ENCODE results near the gene PEX3.
"Not testable (repeated sequence)": the region's sequence is repeated elsewhere in the genome, so short reads cannot be mapped to it uniquely, and the experiment has no call there.

PEX3 gene, protein sequence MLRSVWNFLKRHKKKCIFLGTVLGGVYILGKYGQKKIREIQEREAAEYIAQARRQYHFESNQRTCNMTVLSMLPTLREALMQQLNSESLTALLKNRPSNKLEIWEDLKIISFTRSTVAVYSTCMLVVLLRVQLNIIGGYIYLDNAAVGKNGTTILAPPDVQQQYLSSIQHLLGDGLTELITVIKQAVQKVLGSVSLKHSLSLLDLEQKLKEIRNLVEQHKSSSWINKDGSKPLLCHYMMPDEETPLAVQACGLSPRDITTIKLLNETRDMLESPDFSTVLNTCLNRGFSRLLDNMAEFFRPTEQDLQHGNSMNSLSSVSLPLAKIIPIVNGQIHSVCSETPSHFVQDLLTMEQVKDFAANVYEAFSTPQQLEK

GRCh38 chr6:143450453-143451371, at the start of gene PEX3, which contains the start of gene ADAT2:
PEX3 (plus strand) TSS chr6:143450805; CDS start chr6:143451043, 238 bp downstream.
ADAT2 (minus strand) TSS chr6:143450695; CDS start chr6:143450658, 37 bp downstream.
- peak; percentile 97 for DNase-seq

- no peak for DNase-seq
Measured at GRCh38 chr6:143401068-143401446, 49.5 kb upstream of the PEX3 start.

GRCh38 chr6:143401636-143402370, 48.8 kb upstream of the PEX3 start:
- DNase-seq: no peak

DNA sequence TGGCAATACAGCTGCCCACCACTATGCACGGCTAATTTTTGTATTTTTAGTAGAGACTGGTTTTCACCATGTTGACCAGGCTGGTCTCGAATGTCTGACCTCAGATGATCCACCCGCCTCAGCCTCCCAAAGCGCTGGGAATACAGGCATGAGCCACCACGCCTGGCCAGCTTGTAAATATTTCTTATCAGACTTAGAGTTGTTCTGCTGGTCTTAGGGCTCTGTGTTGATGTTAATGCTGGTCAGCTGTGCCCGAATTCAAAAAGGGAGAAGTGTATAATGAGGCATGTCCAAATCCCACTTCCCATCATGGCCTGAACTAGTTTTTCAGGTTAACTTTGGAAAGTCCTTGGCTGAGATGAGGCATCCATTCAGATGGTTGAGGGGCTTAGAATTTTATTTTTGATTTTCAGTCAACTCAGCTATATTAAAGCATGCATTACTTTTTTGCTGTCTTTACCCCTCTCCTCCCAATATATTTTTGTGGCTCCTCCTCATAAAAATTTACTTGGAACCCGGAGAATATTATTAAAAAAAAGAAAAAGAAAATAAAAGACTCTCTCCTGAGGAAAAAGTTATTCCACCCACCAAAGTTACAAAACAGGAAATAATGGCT, 47.8 kb upstream of the PEX3 start:
- DNase-seq: no peak

DNA sequence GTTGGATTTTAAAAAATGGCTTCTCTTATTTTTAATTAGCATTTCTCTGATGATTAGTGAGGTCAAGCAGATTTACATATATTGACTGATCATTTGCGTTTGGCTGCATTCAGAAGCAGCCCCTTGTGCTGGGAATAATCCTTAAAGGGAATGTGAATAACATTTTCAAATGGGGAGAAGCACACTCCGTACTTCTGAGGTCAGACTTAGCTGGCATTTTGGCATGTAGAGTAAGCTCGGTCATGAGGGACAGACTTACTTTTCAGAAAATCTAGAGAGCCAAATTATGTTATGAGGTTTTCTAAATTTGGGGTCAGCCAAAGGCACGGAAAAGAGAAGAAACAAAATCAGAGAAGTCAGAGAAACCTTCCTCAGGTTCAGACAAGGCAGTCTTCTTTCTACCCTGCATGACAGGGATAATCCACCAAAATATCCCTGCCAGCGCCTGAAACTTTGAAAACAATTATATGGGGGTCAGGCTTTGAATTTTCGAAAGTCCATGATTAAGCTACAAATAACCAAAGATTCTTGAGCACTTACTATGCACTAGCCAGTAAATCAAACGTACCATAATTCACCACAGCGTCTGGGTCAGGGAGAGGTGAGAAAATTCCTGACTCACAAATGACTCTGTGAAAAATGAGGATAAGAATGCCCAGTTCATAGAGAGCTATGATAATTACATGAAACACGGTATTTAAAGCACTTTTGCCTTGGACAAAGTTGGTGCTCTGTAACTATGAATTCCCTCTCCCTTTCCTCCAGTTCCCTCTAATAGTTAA, 45.0 kb upstream of the PEX3 start:
- DNase-seq: no peak

- DNase-seq: no peak
Measured at GRCh38 chr6:143406673-143407072, 43.9 kb upstream of the PEX3 start.

DNA sequence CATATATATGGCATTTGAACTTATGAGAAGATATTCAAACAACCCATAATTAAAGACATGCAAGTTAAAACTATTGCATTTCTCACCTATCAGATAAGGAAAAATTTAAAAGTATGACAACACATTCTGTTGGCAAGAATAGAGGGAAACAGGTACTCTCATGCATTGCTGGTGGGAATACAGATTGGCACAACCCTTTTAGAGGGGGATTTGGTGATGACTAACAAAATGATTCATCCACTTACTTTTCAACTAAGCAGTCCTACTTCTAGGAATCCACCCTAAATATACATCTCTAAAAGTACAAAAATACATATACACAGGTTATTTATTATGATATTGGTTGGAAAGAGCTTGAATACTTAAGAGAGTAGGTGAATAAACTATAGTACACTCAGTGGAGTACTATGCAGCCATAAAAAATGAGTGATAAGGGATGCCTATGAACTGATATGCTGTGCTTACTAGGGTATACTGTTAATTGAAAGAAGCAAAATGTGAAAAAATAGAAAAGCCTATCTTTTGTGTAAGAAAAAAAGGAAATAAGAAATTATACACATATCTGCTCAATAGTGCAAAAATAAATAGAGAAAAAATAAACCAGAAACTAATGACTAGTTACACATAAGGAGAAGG, 42.3 kb upstream of the PEX3 start:
- DNase-seq: no peak

- no peak for DNase-seq
Measured at GRCh38 chr6:143408787-143409162, 41.8 kb upstream of the PEX3 start.

GRCh38 chr6:143410859-143411270, 39.7 kb upstream of the PEX3 start:
- no peak for DNase-seq

- no peak for DNase-seq
Measured at GRCh38 chr6:143414769-143415168, 35.8 kb upstream of the PEX3 start.

GRCh38 chr6:143419526-143419925, 31.1 kb upstream of the PEX3 start:
- no peak for DNase-seq

DNA sequence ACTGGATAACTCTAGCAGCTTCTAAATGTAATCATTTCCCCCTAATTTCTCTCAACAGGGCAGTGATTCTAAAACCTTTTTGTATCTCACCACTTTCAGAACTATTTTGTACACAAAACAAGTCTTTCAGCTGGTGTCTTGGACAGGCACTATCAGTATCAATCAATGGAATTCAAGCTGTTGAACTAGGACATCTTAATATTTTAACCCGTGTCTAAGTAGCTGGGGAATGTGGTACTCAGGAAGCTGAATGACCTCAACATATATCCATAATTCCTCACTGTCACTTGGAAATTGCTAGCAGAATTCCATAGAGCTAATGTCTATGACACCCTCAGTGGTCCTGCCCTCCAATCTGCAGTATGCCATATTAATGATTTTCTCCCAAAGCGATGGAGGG, 24.6 kb upstream of the PEX3 start:
- DNase-seq: no peak

- DNase-seq: peak; percentile 83
Measured at GRCh38 chr6:143427109-143427817, 23.3 kb upstream of the PEX3 start.

DNA sequence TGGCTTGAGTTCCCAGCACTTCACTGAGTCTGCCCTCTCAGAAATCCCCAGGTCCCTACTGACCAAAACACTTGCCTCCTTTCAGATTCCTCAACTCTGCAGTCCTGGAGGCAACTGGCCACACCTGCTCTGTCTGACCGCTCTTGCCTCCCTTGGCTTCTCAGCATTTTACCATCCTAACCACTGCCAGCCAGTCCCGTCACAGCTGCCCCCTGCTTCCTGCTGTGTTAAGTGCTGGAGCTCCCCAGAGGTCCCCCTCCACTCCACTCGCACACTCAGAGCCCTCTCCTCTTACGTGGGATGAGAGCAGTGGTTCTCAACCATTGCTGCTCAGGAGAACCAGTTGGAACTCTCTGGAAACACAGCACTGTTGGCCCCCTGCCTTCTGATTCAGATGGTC, 20.6 kb upstream of the PEX3 start:
- no peak for DNase-seq

DNA sequence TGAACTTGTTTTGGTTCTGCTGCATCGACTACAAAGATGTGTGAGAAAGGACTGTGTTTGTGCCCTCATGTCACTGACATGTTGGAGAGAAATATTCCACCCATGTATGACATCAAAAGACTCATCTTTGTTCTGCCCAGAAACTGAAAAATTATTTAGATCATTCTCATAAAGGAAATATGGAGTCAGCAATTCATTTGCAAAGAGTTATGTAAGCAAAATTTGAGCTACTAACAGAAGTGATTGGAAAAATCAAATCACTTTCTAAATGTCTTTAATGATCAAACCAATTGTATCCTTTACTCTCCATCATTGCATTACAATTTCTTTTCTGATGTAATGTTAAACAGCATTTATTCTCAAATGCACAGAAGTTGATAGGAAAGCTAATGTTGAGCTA, 19.4 kb upstream of the PEX3 start:
- DNase-seq: no peak

DNA sequence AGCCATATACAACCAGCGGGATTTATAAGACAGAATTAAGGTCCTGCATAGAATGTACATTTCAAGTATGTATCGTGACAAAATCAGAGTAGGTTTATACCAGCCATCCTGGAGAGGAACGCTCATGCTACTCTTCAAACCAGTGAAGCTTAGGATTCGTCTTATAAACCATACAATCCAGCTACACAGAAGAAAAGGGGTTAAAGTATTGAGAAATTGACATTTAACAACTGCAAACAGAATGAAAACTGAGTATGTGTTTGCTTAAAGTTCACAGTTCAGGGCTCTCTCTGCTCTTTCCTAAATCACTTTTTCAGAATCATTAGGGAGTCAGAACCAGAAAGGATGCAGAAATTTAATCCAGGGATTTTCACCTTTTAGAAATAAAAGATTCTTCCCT, 18.0 kb upstream of the PEX3 start:
- DNase-seq: no peak

GRCh38 chr6:143441010-143441409, 9.6 kb upstream of the PEX3 start:
- no peak for DNase-seq

DNA sequence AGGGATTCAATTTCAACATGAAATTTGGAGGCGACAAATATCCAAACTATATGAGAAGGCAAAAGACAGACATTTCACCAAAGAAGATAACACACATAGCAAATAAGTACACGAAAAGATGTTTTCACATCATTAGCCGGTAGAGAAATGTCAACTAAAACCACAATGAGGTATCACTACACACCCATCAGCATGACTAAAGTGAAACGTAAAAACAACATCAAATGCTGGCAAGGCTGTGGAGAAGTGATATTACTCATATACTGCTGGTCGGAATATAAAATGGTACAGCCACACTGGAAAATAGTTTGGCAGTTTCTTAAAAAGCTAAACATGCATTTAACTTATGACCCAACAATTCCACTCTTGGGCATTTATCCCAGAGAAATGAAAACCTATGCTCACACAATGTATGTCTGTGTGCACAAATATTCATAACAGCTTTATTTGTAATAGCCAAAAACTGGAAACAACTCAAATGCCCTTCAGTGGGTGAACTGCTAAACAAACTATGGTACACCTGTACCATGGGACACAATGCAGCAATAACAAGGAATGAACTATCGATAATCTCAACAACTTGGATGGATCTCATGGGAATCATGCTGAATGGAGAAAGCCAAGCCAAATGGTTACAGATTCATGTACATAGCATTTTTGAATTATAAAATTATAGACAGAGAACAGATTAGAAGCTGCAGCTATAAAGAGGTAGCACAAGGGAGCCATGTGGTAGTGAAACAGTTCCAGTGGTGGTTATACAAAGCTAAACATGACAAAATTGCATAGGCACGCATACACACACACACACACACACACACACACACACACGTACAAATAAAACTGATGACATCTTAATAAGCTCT, 8.7 kb upstream of the PEX3 start:
- no peak for DNase-seq

GRCh38 chr6:143443096-143443495, 7.5 kb upstream of the PEX3 start:
- DNase-seq: no peak

DNA sequence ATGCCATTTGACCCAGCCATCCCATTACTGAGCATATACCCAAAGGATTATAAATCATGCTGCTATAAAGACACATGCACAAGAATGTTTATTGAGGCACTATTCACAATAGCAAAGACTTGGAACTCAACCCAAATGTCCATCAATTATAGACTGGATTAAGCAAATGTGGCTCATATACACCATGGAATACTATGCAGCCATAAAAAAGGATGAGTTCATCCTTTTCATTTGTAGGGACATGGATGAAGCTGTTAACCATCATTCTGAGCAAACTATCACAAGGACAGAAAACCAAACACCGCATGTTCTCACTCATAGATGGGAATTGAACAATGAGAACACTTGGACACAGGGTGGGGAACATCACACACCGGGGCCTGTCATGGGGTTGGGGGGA, 2.7 kb upstream of the PEX3 start:
- DNase-seq: not testable (repeated sequence)
